ENCODE measurements around the gene EIF4G3.
"Not testable (repeated sequence)": the region's sequence is repeated elsewhere in the genome, so short reads cannot be mapped to it uniquely, and the experiment has no call there.

EIF4G3 gene

GRCh38 chr1:20790785-20791184, 385.9 kb downstream of the EIF4G3 start:
- no peak for DNase-seq (ENCODE audit: low read depth, low spot score)
- no peak for TF ChIP-seq CTCF (IDR thresholded peaks at IDR 0.05; ENCODE audit: low read depth, low read length)
- H3K4me3 ChIP-seq (ENCODE audit: low read depth, low read length), result no peak overlapping the region
- in situ Hi-C loops (cut with HindIII; ENCODE audit: low sequenced_read_pairs), result no loop called here

GRCh38 chr1:20789598-20789997, 387.1 kb downstream of the EIF4G3 start:
- in situ Hi-C loops (cut with HindIII; ENCODE audit: low sequenced_read_pairs); DNase-seq (ENCODE audit: low read depth, low spot score); H3K4me3 ChIP-seq (ENCODE audit: low read depth, low read length): not testable (repeated sequence)

GRCh38 chr1:20787840-20788795, 388.6 kb downstream of the EIF4G3 start:
- peak overlapping the region; percentile 69 for H3K4me3 ChIP-seq (ENCODE audit: low read depth, low read length)
- no peak for TF ChIP-seq CTCF (IDR thresholded peaks at IDR 0.05; ENCODE audit: low read depth, low read length)
- in situ Hi-C loops (cut with HindIII; ENCODE audit: low sequenced_read_pairs), result no loop called here
- DNase-seq (ENCODE audit: low read depth, low spot score), result peak; percentile 70

GRCh38 chr1:20787029-20787839, 389.5 kb downstream of the EIF4G3 start, which contains the start of gene HP1BP3:
Gene HP1BP3 (minus strand): TSS chr1:20787307. CDS start chr1:20780440, 6,867 bp downstream.
- in situ Hi-C loops (cut with HindIII; ENCODE audit: low sequenced_read_pairs), result no loop called here
- no peak for TF ChIP-seq CTCF (IDR thresholded peaks at IDR 0.05; ENCODE audit: low read depth, low read length)
- peak; percentile 77 for DNase-seq (ENCODE audit: low read depth, low spot score)
- peak within 1 kb of the TSS; percentile 98 for H3K4me3 ChIP-seq (ENCODE audit: low read depth, low read length)

GRCh38 chr1:20786253-20787028, 390.3 kb downstream of the EIF4G3 start:
- DNase-seq (ENCODE audit: low read depth, low spot score), result peak; percentile 96
- no peak for TF ChIP-seq CTCF (IDR thresholded peaks at IDR 0.05; ENCODE audit: low read depth, low read length)
- in situ Hi-C loops (cut with HindIII; ENCODE audit: low sequenced_read_pairs), result no loop called here
- peak overlapping the region; percentile 98 for H3K4me3 ChIP-seq (ENCODE audit: low read depth, low read length)

GRCh38 chr1:20785907-20786252, 390.8 kb downstream of the EIF4G3 start:
- no peak for TF ChIP-seq CTCF (IDR thresholded peaks at IDR 0.05; ENCODE audit: low read depth, low read length)
- H3K4me3 ChIP-seq (ENCODE audit: low read depth, low read length), result peak overlapping the region; percentile 98
- in situ Hi-C loops (cut with HindIII; ENCODE audit: low sequenced_read_pairs), result no loop called here
- peak; percentile 5 for DNase-seq (ENCODE audit: low read depth, low spot score)
